Adrenal gland (tissue), 5 donors: ENCODE data around the gene ICA1.

Experiments
- CTCF ChIP-seq, 6 experiments: fragments of 450-650 bp in 4 of 6; fragments of 200-600 bp in 2 of 6; sonication (generic) in 1 of 6; IDR thresholded peaks; 1 replicate in 5 of 6; 2 replicates in 1 of 6; pipeline versions ENCODE4 v1.5.1 to v1.8.0; 2016 to 2021; ENCODE audit warnings: antibody characterized with exemption in 6 of 6, mild to moderate bottlenecking in 2 of 6, moderate library complexity in 1 of 6
- POLR2A ChIP-seq, 2 donors: fragments of 450-650 bp; IDR thresholded peaks; one replicate each; pipeline ENCODE4 v1.6.1; 2017; ENCODE audit warnings: antibody characterized with exemption in 2 of 2, mild to moderate bottlenecking in 2 of 2, moderate library complexity in 1 of 2
- donor health status: DM: no; HTN: no; CAD: no.

GRCh38 chr7:8113184-8113583, 148.8 kb downstream of the ICA1 start:
- no peak for TF ChIP-seq POLR2A (IDR thresholded peaks at IDR 0.05)
- TF ChIP-seq CTCF (IDR thresholded peaks at IDR 0.05) = no peak
